BLaER1 treated with 17β-estradiol and CSF1 and Interleukin-3, amounts not matched to agents 10 nM and 100 nM (cell line): ENCODE measurements around the gene SESN3.
"Not testable (repeated sequence)": the region's sequence is repeated elsewhere in the genome, so short reads cannot be mapped to it uniquely, and the experiment has no call there.

Experiments used
- H3K27ac ChIP-seq, 11 experiments: shearing (Covaris generic); formaldehyde crosslinking; 2 replicates each; pipeline ENCODE4 v1.8.1; 2022
- H3K27me3 ChIP-seq, 11 experiments: shearing (Covaris generic); formaldehyde crosslinking; 2 replicates each; pipeline ENCODE4 v1.8.1; 2022
- H3K36me3 ChIP-seq, 11 experiments: shearing (Covaris generic); formaldehyde crosslinking; 2 replicates each; pipeline ENCODE4 v1.8.1; 2022
- H3K4me1 ChIP-seq, 10 experiments: shearing (Covaris generic); formaldehyde crosslinking; 2 replicates each; pipeline ENCODE4 v1.8.1; 2022
- H3K4me2 ChIP-seq, 11 experiments: shearing (Covaris generic); formaldehyde crosslinking; 2 replicates each; pipeline ENCODE4 v1.8.1; 2022
- H3K4me3 ChIP-seq, 10 experiments: shearing (Covaris generic); formaldehyde crosslinking; 2 replicates each; pipeline ENCODE4 v1.8.1; 2022
- H3K9ac ChIP-seq, 11 experiments: shearing (Covaris generic); formaldehyde crosslinking; 2 replicates each; pipeline ENCODE4 v1.8.1; 2022
- H3K9me3 ChIP-seq, 11 experiments: shearing (Covaris generic); formaldehyde crosslinking; replicated peaks in 1 of 11; 2 replicates each; pipeline ENCODE4 v1.8.1; 2022
- H4K20me1 ChIP-seq, 11 experiments: shearing (Covaris generic); formaldehyde crosslinking; 2 replicates each; pipeline ENCODE4 v1.8.1; 2022
- Cebpa-rat ChIP-seq, 11 experiments: shearing (Covaris generic); IDR thresholded peaks; 2 replicates each; pipeline ENCODE4 v1.8.1; 2022

Gene SESN3

DNA sequence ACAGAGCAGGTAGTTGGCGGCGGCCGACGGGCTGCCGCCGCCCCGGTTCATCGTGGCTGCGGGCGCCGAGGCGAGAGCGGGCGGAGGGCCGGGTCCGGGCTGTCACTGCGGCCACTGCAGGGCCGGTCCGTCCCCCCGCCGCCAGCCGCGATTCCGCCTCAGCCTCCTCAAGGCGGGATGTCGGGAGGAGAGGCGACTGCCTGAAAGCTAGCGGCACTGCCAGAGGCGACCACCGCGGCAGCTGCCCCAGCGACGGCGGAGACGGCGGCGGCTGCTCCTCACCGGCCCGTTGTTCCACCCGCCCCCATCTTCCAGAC, 234 bp downstream of the SESN3 start:
- peak overlapping the region; percentile 77 to 88 (median 83) for H3K9ac ChIP-seq
- TF ChIP-seq Cebpa-rat (IDR thresholded peaks at IDR 0.05) = no peak
- peaks cover 12 to 37% (median 24%) of the 10 kb centered on the region in 10 experiments for H3K4me1 ChIP-seq
- peak overlapping the region; percentile 86 to 97 (median 94) for H3K4me2 ChIP-seq
- peaks cover 16 to 60% (median 44%) of the 10 kb centered on the region in 11 experiments for H3K27me3 ChIP-seq
- H4K20me1 ChIP-seq = peaks cover 0 to 24% (median 0%) of the 10 kb centered on the region in 11 experiments; a peak in 7 of 22 replicates
- peak overlapping the region; percentile 81 to 97 (median 91) for H3K4me3 ChIP-seq
- H3K36me3 ChIP-seq = no peaks in the 10 kb centered on the region
- peak overlapping the region in 10 of 11 experiments; percentile 39 to 82 (median 74); a peak in 19 of 22 replicates for H3K27ac ChIP-seq
- peaks cover 0 to 1% (median 0%) of the 10 kb centered on the region in 11 experiments; a peak in 4 of 22 replicates for H3K9me3 ChIP-seq

DNA sequence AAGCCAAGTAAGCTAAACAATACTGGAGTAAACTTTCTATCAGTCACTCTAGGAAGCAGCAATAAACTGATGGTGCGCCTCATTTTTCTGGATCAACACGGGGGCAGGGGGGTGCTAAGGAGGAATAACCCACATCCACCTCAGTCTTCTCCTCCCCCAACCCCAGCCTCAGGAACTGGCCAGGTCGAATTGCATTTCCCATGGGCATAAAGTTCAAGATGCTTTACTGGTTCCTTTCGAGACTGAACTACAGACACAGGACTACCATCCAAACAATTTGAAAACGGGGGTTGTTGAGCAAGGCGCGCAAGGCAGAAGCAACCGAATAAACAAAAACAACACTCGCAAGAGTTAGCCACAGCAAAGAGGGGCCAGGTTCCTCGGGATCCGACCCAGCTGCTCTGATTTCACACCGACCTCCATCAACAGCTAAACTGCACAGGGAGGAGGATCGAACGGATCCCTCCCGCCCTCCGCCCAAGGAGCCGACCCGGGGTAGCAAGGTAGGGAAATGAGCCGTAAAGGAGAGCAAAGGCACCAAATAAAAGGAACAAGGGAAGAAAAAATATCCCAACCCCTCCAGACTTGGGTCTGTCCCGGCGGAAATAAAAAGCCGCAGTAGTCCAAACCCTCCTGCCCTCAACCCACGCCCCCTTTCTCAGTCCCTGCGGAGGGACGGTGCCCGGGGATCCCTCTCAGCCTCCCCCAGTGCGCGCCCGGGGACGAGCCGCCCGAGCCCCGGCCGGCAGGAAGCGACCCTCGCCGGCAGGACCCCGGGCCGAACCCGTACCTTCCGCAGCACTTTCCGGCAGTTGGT, 801 bp downstream of the SESN3 start:
- peak overlapping the region; percentile 86 to 97 (median 94) for H3K4me2 ChIP-seq
- H3K4me3 ChIP-seq = peak overlapping the region; percentile 81 to 97 (median 91)
- H3K36me3 ChIP-seq = 0 out of 22 replicates have a peak, but pooled peaks cover 0 to 3% (median 0%) of the 10 kb centered on the region in 11 experiments
- H3K9me3 ChIP-seq = peaks cover 1 to 7% (median 5%) of the 10 kb centered on the region in 11 experiments; a peak in 20 of 22 replicates
- no peak for TF ChIP-seq Cebpa-rat (IDR thresholded peaks at IDR 0.05)
- peaks cover 12 to 37% (median 24%) of the 10 kb centered on the region in 10 experiments for H3K4me1 ChIP-seq
- H4K20me1 ChIP-seq = peaks cover 0 to 24% (median 0%) of the 10 kb centered on the region in 11 experiments; a peak in 7 of 22 replicates
- peak overlapping the region in 10 of 11 experiments; percentile 39 to 82 (median 74); a peak in 19 of 22 replicates for H3K27ac ChIP-seq
- peaks cover 16 to 60% (median 44%) of the 10 kb centered on the region in 11 experiments for H3K27me3 ChIP-seq
- H3K9ac ChIP-seq = peak overlapping the region; percentile 77 to 88 (median 83)

DNA sequence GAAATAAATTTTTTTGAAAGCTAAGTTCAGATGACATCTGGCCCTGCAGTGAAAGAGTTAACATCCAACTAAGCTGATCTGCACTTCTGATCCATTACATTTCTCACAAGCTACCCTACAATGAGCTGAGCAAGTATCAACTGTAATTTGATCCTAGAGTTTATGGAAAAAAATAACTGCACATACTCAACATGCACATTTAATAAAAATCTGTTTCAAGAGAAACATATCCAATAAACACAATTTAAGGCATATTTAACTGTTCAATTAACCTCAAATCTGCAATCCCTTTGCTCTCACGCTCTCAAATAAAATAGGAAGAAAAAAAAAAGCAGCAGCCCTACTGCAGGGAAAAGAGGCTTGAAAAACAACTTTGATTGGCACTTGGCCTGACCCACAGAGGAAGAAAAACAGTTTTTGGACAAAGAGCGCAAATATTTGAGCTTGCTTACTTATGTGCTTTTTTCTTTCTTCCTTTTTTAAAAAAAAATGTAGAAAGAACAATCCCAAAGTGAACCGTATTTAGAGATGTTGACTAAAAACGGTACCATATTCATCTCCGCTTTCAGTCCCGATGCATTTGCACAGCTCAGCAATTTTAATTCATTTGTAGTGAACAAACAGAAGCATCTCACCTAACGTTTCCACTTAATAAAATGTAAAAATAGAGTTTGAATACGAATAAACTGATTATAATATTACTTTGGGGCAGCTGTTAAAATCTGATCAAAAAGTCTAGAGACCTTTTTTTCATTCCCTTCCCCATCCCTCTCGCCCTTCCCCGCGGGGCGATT, 1.6 kb downstream of the SESN3 start:
- H3K27me3 ChIP-seq = peaks cover 16 to 60% (median 44%) of the 10 kb centered on the region in 11 experiments
- H3K4me1 ChIP-seq = peaks cover 12 to 37% (median 24%) of the 10 kb centered on the region in 10 experiments
- TF ChIP-seq Cebpa-rat (IDR thresholded peaks at IDR 0.05) = no peak
- 0 out of 22 replicates have a peak, but pooled peaks cover 0 to 7% (median 0%) of the 10 kb centered on the region in 11 experiments for H3K36me3 ChIP-seq
- peaks cover 9 to 15% (median 13%) of the 10 kb centered on the region in 11 experiments for H3K9me3 ChIP-seq
- peak overlapping the region; percentile 77 to 88 (median 83); a peak in 20 of 22 replicates for H3K9ac ChIP-seq
- H3K27ac ChIP-seq = peak overlapping the region in 8 of 11 experiments; percentile 32 to 82 (median 74); a peak in 12 of 22 replicates
- H3K4me3 ChIP-seq = peak overlapping the region; percentile 81 to 97 (median 91)
- H4K20me1 ChIP-seq = peaks cover 0 to 24% (median 0%) of the 10 kb centered on the region in 11 experiments; a peak in 7 of 22 replicates
- H3K4me2 ChIP-seq = peak overlapping the region; percentile 86 to 97 (median 94)

- Histone ChIP-seq H3K4me2 (peak overlapping the region in 5 of 11 experiments; percentile 90 to 97 (median 94); a peak in 6 of 22 replicates), H4K20me1 (peaks cover 0 to 24% (median 0%) of the 10 kb centered on the region in 11 experiments; a peak in 7 of 22 replicates), H3K4me3 (no peak overlapping the region), H3K9me3 (peaks cover 9 to 21% (median 16%) of the 10 kb centered on the region in 11 experiments), H3K9ac (no peak overlapping the region), H3K27me3 (peaks cover 16 to 53% (median 43%) of the 10 kb centered on the region in 11 experiments), H3K4me1 (peaks cover 12 to 36% (median 23%) of the 10 kb centered on the region in 10 experiments), H3K36me3 (0 out of 22 replicates have a peak, but pooled peaks cover 0 to 7% (median 0%) of the 10 kb centered on the region in 11 experiments), H3K27ac (no peak overlapping the region)
- no peak for TF ChIP-seq Cebpa-rat (IDR thresholded peaks at IDR 0.05)
Measured at GRCh38 chr11:95228081-95228749, 2.8 kb downstream of the SESN3 start.

GRCh38 chr11:95227060-95227459, 3.9 kb downstream of the SESN3 start:
- H3K9me3 ChIP-seq = peaks cover 9 to 21% (median 16%) of the 10 kb centered on the region in 11 experiments
- not testable (repeated sequence) for H3K4me2 ChIP-seq, H3K9ac ChIP-seq, H3K36me3 ChIP-seq, H3K4me3 ChIP-seq, H3K27ac ChIP-seq
- H4K20me1 ChIP-seq = peaks cover 0 to 24% (median 0%) of the 10 kb centered on the region in 11 experiments; a peak in 7 of 22 replicates
- peaks cover 3 to 24% (median 12%) of the 10 kb centered on the region in 10 experiments; a peak in 19 of 20 replicates for H3K4me1 ChIP-seq
- H3K27me3 ChIP-seq = peaks cover 13 to 42% (median 32%) of the 10 kb centered on the region in 11 experiments

DNA sequence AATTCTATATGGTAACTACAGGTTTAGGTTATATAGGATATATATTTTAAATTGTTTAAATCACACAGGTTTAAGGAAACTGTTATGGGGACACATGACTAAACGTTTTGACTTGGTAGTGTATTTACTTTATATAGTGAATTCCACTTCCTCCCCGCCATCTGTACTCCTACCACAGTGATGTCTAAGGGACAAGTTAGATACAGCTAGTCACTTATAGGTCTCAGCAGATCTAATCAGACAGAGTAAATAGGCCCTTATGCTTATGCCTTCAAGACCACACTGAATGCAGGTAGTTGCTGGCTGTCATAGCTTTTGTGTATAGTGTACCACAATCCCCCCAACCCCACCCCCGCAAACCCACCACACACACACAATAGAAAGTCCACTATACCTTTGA, 8.2 kb downstream of the SESN3 start:
- TF ChIP-seq Cebpa-rat (IDR thresholded peaks at IDR 0.05) = no peak
- H3K9me3 ChIP-seq = peaks cover 9 to 21% (median 17%) of the 10 kb centered on the region in 11 experiments
- peaks cover 0 to 7% (median 0%) of the 10 kb centered on the region in 11 experiments; a peak in 1 of 22 replicates for H3K27me3 ChIP-seq
- no peak overlapping the region for H3K9ac ChIP-seq
- no peaks in the 10 kb centered on the region for H4K20me1 ChIP-seq
- H3K4me1 ChIP-seq = no peaks in the 10 kb centered on the region
- no peak overlapping the region for H3K27ac ChIP-seq
- no peak overlapping the region for H3K4me2 ChIP-seq
- no peak overlapping the region for H3K4me3 ChIP-seq
- 0 out of 22 replicates have a peak, but pooled peaks cover 0 to 7% (median 0%) of the 10 kb centered on the region in 11 experiments for H3K36me3 ChIP-seq

DNA sequence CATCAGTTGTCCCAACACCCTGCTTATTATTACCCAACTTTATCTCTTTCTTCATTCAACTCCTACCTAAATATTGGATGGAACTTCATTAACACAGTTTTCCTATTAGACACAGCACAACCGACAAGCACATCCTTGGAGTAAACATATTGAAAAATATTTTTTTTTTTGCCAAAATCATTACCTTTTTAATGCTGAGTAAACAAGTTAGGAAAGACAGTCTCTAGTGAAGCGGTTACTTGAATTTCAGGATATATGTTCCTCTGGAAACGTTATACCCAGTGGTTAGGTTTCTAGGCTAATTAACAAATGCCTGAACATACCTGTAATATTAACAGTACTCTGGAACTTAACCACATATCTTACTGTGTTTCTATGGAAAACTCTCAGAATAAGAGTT, 11.4 kb downstream of the SESN3 start:
- Histone ChIP-seq H3K4me3 (no peak overlapping the region), H3K36me3 (0 out of 22 replicates have a peak, but pooled peaks cover 0 to 2% (median 0%) of the 10 kb centered on the region in 11 experiments), H3K9ac (no peak overlapping the region), H4K20me1 (no peaks in the 10 kb centered on the region), H3K4me2 (no peak overlapping the region), H3K4me1 (no peaks in the 10 kb centered on the region), H3K27me3 (no peaks in the 10 kb centered on the region), H3K27ac (no peak overlapping the region), H3K9me3 (peaks cover 1 to 11% (median 5%) of the 10 kb centered on the region in 11 experiments; a peak in 20 of 22 replicates)
- no peak for TF ChIP-seq Cebpa-rat (IDR thresholded peaks at IDR 0.05)

DNA sequence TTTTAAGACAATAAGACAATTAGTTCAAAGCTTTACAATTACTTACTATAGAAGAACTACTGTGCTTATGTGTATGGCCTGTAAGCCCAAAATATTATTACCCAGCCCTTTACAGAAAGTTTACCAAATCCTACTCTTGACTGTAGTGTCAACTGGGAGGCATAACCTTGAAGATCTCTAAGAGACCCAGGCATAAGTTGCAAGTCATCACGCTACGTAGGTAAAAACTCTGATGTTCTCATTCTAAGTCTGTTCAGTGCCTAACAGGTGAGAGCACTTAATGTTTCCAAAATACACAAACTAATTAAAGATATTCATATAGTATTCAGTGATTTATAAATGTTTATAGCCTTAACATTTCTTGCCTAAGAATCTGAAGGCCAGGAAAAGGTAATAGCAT, 12.9 kb downstream of the SESN3 start:
- no peak overlapping the region for H3K4me3 ChIP-seq
- no peak overlapping the region for H3K27ac ChIP-seq

More for the DNA sequence above, 12.9 kb downstream of the SESN3 start:
- Histone ChIP-seq H3K9me3 (peaks cover 0 to 6% (median 0%) of the 10 kb centered on the region in 11 experiments; a peak in 1 of 22 replicates), H3K27me3 (no peaks in the 10 kb centered on the region), H3K4me1 (no peaks in the 10 kb centered on the region), H3K4me2 (no peak overlapping the region), H4K20me1 (no peaks in the 10 kb centered on the region), H3K9ac (no peak overlapping the region), H3K36me3 (no peaks in the 10 kb centered on the region)
- no peak for TF ChIP-seq Cebpa-rat (IDR thresholded peaks at IDR 0.05)
